GM21360 (cell line): ENCODE measurements around the gene PEX7.
"Not testable (repeated sequence)": the region's sequence is repeated elsewhere in the genome, so short reads cannot be mapped to it uniquely, and the experiment has no call there.

Experiments used
- ATAC-seq: cut with Tn5 transposase; IDR thresholded peaks from one replicate; pipeline ENCODE4 v1.9.1; 2021; ENCODE audit warnings: mild to moderate bottlenecking, moderate library complexity; ENCODE audit not compliant: unreplicated experiment

Gene PEX7

GRCh38 chr6:136947037-136947436 lies 124.6 kb downstream of the PEX7 start:
- no peak for ATAC-seq

GRCh38 chr6:136949957-136950356 lies 127.6 kb downstream of the PEX7 start:
- not testable (repeated sequence) for ATAC-seq

DNA sequence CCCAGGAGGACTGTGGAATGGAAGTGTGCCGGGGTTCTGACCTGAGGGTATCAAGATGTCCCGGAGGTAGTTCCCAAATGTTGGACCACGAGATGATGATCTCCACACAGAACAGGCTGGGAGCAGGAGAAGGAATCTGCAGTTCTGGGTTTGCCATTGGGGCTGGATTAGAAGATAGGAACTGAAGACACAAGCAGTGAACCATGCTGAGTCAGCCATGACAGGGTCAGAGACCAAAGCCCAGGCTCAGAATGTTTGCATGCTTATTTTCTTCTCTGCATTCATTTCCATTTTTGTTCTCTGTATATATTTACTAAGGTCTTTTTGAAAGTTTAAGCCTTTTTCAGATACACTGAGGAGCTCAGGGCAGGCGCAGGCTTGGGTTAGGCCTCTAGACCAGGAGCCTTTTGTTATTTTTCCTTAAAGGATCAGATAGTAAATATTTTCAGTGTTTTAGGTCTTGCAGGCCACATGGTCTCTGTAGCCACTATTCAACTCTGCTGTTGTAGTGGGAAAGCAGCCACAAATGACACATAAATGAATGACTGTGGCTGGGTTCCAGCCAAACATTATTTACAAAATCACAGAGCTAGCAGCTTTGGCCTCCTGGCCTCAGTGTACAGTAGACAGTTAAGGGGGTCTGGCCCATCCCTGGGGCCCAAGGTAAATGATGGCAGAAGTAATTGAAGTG lies 128.2 kb downstream of the PEX7 start:
- no peak for ATAC-seq

DNA sequence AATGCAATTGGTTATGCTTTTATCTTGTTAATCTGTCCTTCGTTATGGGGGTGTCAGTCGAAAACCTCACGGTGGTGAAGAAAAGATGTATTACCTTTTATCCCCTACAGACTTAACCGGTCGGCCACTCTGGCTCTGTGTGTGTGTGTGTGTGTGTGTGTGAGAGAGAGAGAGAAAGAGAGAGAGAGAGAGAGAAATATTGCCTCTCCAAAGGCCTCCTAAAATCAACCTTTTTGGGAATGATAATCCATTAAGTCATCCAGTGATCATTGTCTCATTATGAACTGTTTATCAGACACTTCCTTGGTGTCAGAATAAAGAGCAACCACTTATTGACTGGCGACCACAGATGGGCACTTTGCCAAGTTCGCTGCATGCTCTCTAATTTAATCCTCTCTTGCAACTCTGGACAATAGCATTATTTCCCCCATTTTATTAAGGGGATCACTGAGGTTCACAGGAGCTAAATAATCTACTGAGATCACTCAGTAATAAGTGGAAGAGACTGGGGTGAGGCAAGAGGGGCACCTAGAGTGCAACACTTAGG lies 130.4 kb downstream of the PEX7 start:
- no peak for ATAC-seq

- ATAC-seq, result no peak
These were observed 132.7 kb downstream of the PEX7 start for GRCh38 chr6:136955123-136955522.

GRCh38 chr6:136956590-136957544 lies 134.5 kb downstream of the PEX7 start:
- no peak for ATAC-seq

- ATAC-seq, result no peak
These were observed 135.8 kb downstream of the PEX7 start for GRCh38 chr6:136958168-136958567.

DNA sequence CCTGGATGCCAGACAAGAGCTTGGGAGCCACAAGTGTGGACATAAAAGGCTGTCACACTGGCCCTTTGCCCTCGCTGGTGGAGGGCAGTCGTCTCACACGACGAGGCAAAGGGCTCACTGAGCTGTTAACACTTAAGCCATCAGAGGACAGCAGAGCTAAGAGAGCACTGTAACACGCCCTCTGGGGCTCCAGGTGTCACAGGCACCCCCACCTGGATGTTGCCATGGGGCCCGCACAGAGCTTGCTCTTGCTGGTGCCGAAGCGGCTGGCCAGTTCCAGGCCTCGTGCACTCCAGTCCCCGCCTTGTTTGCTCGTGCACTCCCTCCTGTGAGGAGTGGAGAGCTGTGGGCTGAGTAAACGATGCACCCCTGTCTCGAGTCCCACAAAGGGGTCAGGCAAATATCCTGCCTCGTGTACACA lies 137.1 kb downstream of the PEX7 start:
- ATAC-seq, result no peak

DNA sequence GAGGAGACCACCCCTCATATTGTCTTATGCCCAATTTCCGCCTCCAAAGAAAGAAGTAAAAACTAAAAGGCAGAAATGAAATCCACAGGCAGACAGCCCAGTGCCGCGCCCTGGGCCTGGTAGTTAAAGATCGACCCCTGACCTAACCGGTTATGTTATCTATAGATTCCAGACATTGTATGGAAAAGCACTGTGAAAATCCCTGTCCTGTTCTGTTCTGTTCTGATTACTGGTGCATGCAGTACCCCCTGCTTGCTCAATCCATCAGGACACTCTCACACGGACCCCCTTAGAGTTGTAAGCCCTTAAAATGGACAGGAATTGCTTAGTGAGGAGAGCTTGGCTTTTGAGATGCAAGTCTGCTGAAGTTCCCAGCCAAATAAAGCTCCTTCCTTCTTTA lies 137.5 kb downstream of the PEX7 start:
- not testable (repeated sequence) for ATAC-seq

DNA sequence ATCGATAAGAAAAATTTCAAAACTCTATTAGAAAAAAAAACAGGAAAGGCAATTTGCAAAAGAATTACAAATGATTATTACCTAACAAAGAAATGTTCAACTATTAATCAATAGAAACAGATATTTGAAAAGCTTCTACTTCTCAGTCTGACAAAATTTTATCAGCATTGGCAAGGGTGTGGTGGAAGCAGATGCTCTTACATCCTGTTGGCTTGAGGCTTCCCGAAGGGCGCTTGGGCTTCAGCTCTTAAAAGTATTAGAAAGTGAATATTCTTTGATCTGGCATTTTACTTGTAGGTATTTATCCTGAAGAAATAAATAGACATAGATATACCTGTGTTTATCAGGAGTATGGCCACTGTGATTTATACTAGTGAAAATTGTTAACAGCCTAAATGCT lies 138.4 kb downstream of the PEX7 start:
- no peak for ATAC-seq

GRCh38 chr6:136961848-136962247 lies 139.5 kb downstream of the PEX7 start:
- no peak for ATAC-seq

GRCh38 chr6:136962661-136963060 lies 140.3 kb downstream of the PEX7 start:
- no peak for ATAC-seq

GRCh38 chr6:136963259-136963658 lies 140.9 kb downstream of the PEX7 start:
- no peak for ATAC-seq
